ENCODE measurements around the gene OTX1. TPM values are rescaled to one million over a fixed set of nuclear protein-coding genes. Genes with fewer than 3 reads are reported as not detected.

OTX1 gene
- total RNA-seq, 1 experiment from 2014 or later: 0.90 TPM

GRCh38 chr2:63064197-63064596 is 13.6 kb downstream of the OTX1 start:
- TF ChIP-seq USF2 (CRISPR knock-in tag; IDR thresholded peaks at IDR 0.05) (no peak), ZNF317 (CRISPR knock-in tag; IDR thresholded peaks at IDR 0.05; ENCODE audit: borderline replicate concordance, low read depth) (no peak), ETV6 (CRISPR knock-in tag; IDR thresholded peaks at IDR 0.05) (no peak), FOXJ3 (CRISPR knock-in tag; IDR thresholded peaks at IDR 0.05; ENCODE audit: borderline replicate concordance) (no peak), TEAD4 (CRISPR knock-in tag; IDR thresholded peaks at IDR 0.05) (no peak), SOX15 (CRISPR knock-in tag; IDR thresholded peaks at IDR 0.05) (no peak), IRF1 (CRISPR knock-in tag; IDR thresholded peaks at IDR 0.05) (no peak), NFATC4 (CRISPR knock-in tag; IDR thresholded peaks at IDR 0.05) (no peak), MXD4 (CRISPR knock-in tag; IDR thresholded peaks at IDR 0.05; ENCODE audit: borderline replicate concordance) (no peak), ZNF263 (CRISPR knock-in tag; IDR thresholded peaks at IDR 0.05; ENCODE audit: low read depth) (no peak), ZNF219 (CRISPR knock-in tag; IDR thresholded peaks at IDR 0.05; ENCODE audit: borderline replicate concordance) (no peak)
- H3K27ac Mint-ChIP-seq: no peak overlapping the region
- POLR2A ChIA-PET: no interaction called here

GRCh38 chr2:63064661-63065060 is 14.0 kb downstream of the OTX1 start:
- H3K27ac Mint-ChIP-seq: no peak overlapping the region
- no peak for TF ChIP-seq ZSCAN18 (CRISPR knock-in tag; IDR thresholded peaks at IDR 0.05)
- no peak for TF ChIP-seq MAX (CRISPR knock-in tag; IDR thresholded peaks at IDR 0.05)
- no peak for TF ChIP-seq EMX1 (CRISPR knock-in tag; IDR thresholded peaks at IDR 0.05)
- TF ChIP-seq NFYB (CRISPR knock-in tag; conservative IDR thresholded peaks at IDR 0.05; ENCODE audit: low read depth): no peak
- TF ChIP-seq NR2C2 (CRISPR knock-in tag; IDR thresholded peaks at IDR 0.05): no peak
- no peak for TF ChIP-seq TP53 (CRISPR knock-in tag; IDR thresholded peaks at IDR 0.05)
- no peak for TF ChIP-seq ZMAT4 (CRISPR knock-in tag; IDR thresholded peaks at IDR 0.05)
- no peak for TF ChIP-seq FOXK1 (CRISPR knock-in tag; IDR thresholded peaks at IDR 0.05)
- TF ChIP-seq E2F4 (CRISPR knock-in tag; IDR thresholded peaks at IDR 0.05; ENCODE audit: borderline replicate concordance, low read depth): no peak
- TF ChIP-seq USF1 (CRISPR knock-in tag; IDR thresholded peaks at IDR 0.05): no peak
- no peak for TF ChIP-seq ATF2 (CRISPR knock-in tag; IDR thresholded peaks at IDR 0.05; ENCODE audit: borderline replicate concordance, low read depth)
- TF ChIP-seq HMGA2 (CRISPR knock-in tag; IDR thresholded peaks at IDR 0.05): no peak
- no peak for TF ChIP-seq STAT6 (CRISPR knock-in tag; conservative IDR thresholded peaks at IDR 0.05; ENCODE audit: low read depth)
- TF ChIP-seq CDX4 (CRISPR knock-in tag; IDR thresholded peaks at IDR 0.05; ENCODE audit: borderline replicate concordance): no peak
- no peak for TF ChIP-seq ZNF423 (CRISPR knock-in tag; IDR thresholded peaks at IDR 0.05)
- POLR2A ChIA-PET: no interaction called here
- H3K36me3 Mint-ChIP-seq: no peaks in the 10 kb centered on the region
- no peaks in the 10 kb centered on the region for H3K9me3 Mint-ChIP-seq
- peaks cover 90% of the 10 kb centered on the region for H3K27me3 Mint-ChIP-seq (ENCODE audit: low read depth)
- ATAC-seq (no peak), DNase-seq (ENCODE audit: low spot score) (no peak)
- no peak overlapping the region for H3K4me3 Mint-ChIP-seq
- H3K4me1 Mint-ChIP-seq: peaks cover 5% of the 10 kb centered on the region
- CTCF ChIA-PET: no interaction called here

More at GRCh38 chr2:63064197-63064596, 13.6 kb downstream of the OTX1 start:
- Mint-ChIP-seq H3K4me1 (peaks cover 5% of the 10 kb centered on the region), H3K36me3 (no peaks in the 10 kb centered on the region), H3K27me3 (ENCODE audit: low read depth) (peaks cover 90% of the 10 kb centered on the region), H3K4me3 (no peak overlapping the region), H3K9me3 (no peaks in the 10 kb centered on the region)
- DNase-seq (ENCODE audit: low spot score): no peak
- no peak for ATAC-seq
- CTCF ChIA-PET: no interaction called here

Data from WTC11 (cell line).